HG02623 (cell line): Measurements from ENCODE around the gene CARMIL1.

Experiments
- ATAC-seq: cut with Tn5 transposase; IDR thresholded peaks from one replicate; pipeline ENCODE4 v1.9.1; 2021; ENCODE audit warnings: moderate library complexity; ENCODE audit not compliant: unreplicated experiment

CARMIL1 gene

DNA sequence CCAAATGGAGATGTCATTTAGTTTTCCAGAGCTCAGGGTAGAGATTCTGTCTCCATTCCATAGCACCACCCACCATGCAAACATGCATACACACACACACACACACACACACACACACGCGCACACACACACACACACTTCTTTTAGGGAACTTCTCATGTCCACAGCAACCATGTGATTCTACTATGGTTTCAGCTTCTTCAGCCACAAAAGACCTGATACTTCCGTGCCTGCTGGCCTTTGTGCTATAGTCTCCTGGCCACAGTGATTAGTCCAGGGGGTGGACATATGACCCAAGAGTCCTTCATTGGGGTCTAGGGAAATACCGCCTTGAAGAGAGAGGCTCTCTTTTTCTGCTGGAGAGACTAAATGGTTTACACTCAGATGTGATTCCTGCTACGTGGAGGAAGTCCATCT lies 53.5 kb downstream of the CARMIL1 start:
- ATAC-seq = no peak

DNA sequence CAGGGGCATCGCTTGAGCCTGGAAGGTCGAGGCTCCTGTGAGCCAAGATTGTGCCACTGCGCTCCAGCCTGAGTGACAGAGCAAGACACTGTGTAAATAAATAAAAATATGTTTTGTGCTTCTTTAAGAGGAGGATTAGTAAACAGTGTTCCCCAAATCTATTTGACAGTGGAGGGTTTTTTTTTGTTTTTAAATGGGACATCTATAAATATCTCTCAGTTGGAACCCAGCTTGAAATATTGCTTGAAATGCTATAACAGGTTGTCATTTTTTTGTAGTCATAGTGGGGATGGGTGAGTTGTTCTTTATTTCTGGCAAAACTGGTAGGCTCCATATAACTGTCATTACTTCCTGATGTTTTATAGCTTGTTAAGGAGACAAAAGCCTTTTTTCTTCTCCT lies 54.3 kb downstream of the CARMIL1 start:
- ATAC-seq = no peak

- ATAC-seq = no peak
These were observed 55.6 kb downstream of the CARMIL1 start for GRCh38 chr6:25334793-25335192.

DNA sequence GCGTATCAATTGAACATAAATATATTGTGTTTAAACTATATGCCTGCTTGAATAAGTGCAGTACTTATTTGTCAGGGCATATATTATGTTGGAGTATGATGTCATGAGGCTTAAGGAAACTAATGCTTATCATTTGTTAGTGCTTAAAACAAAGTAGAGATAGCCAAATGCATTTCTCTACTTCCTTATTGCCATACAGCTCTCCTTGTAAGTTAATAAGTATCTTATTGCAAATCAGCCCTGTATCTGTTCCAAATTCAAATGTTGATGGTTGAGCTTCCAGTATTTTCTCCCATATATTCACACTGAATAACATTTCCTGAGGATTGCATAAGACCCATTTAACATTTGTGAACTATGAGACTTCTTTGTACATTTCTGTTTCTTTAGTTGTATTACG lies 57.8 kb downstream of the CARMIL1 start:
- ATAC-seq = no peak

DNA sequence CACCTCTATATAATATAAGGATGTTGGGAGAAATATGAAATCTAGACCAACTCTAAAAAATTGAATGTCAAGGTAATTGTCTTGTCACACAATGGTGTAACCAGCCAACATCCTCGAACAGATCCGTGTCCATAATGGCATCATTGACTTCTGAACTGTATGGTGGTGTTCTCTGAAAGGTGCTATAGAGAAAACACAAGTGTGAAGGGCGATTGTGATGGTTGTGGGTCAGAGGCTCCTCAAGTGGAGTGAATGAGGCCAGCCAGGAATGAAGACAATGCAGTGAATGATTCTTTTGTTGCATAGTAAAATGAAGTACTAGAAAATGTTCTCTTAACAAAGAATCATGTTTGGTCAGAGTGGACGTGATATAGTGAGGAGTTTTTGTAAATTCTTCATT lies 58.3 kb downstream of the CARMIL1 start:
- no peak for ATAC-seq

GRCh38 chr6:25340431-25341202 lies 61.4 kb downstream of the CARMIL1 start:
- no peak for ATAC-seq

- ATAC-seq = no peak
These were observed 62.0 kb downstream of the CARMIL1 start for GRCh38 chr6:25341203-25341552.

- ATAC-seq = no peak
These were observed 62.9 kb downstream of the CARMIL1 start for GRCh38 chr6:25341923-25342619.

DNA sequence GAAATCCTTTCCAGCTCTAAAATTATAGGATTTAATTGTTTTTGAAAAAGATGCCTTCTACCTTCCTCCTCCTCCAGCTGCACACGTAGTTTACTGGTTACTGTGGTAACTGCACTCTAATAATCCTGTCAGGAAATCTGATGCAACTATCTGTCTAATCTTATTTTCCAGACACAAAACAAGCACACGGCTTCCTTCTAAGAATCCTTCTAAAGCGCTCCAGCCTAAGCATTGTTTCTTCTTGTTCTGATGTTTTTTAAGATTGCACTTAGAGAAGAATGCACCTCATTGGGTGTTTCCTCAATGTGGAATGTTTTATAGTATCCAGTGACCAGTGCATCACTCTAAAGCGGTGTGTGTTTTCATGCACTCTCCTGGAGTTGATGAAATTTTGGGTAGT lies 63.6 kb downstream of the CARMIL1 start:
- ATAC-seq = no peak

GRCh38 chr6:25343984-25344383 lies 64.8 kb downstream of the CARMIL1 start:
- no peak for ATAC-seq

DNA sequence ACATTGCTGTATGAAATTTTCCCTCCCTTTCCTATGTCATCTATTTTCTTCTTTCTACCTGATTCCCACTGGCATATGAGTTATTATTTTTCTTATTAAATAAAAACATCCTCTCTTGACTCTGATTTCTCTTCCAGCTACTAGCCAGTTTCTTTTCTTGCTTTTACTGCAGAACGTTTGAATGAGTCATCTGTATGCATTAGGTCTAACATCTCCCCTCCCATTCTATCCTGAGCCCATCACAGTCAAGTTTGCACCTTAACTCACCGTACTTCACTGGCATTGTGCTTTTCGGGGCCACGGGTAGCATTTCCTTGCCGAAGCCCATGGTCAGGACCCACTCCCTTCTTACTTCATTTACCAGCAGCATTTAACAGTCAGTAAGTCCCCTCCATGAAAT lies 65.7 kb downstream of the CARMIL1 start:
- ATAC-seq = no peak

GRCh38 chr6:25346064-25346463 lies 66.9 kb downstream of the CARMIL1 start:
- ATAC-seq = no peak

GRCh38 chr6:25350573-25350972 lies 71.4 kb downstream of the CARMIL1 start:
- no peak for ATAC-seq

DNA sequence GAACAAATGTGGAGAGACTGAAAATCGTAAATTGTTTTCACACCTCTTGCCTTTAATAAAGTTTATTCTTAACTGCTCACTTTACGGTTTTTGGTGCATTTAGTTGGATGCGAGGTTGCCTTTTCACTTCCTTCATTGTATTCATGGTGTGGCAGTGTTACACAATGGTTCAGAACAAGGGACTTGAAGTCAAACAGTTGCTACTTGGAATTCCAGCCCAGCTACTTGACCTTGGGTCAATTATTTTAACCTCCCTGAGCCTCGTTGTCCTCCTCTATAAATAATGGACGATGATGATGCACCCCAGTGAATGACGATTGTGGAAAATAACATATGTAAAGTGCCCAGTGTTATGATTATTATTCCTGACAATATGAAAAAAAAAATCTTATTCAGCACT lies 72.3 kb downstream of the CARMIL1 start:
- ATAC-seq = no peak

GRCh38 chr6:25352285-25352684 lies 73.1 kb downstream of the CARMIL1 start:
- no peak for ATAC-seq

GRCh38 chr6:25354078-25354932 lies 75.1 kb downstream of the CARMIL1 start:
- ATAC-seq = no peak

- no peak for ATAC-seq
These were observed 80.2 kb downstream of the CARMIL1 start for GRCh38 chr6:25359191-25359861.

- no peak for ATAC-seq
These were observed 80.7 kb downstream of the CARMIL1 start for GRCh38 chr6:25359891-25360290.

DNA sequence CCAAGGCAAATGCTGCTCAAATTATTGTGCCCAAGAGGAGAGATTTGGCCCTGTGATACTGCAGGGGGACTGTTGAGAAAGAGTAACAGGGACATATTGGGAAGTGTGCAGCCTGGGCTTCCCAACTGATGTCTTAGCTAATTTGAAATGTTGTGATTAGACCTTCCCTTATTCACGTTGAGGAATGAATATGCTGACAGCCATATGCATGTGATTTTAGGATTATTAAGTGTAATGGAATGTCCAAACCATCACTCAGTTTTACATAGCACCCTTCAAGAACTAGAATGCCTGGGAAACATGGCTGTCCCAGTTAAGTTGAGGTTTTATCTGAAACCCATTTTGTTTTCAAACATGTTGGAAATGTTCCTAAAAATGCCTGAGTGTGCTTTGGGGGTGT lies 81.4 kb downstream of the CARMIL1 start:
- ATAC-seq = no peak

GRCh38 chr6:25363427-25363826 lies 84.3 kb downstream of the CARMIL1 start:
- no peak for ATAC-seq

DNA sequence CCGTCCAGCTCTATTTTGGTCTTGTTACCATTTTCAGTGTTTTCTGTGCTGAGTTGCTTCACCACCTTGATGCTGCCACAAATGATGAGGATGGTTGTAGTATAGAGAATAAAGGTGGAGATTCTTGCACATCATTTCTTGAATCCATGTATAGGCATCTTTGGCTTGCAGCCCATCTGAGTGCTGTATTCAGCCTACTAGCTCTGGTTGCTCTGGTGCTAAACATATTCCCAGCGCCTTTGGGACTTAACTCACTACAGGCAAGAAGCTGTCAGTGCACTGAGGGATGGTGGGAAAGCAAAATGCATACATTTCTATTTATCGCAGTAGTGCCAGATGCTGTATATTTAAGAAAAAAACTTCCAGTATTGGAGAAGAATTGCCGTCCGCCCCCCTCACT lies 86.0 kb downstream of the CARMIL1 start:
- no peak for ATAC-seq
